HT-29 (cell line): Measurements from ENCODE around the gene ODAPH. TPM values are rescaled to one million over a fixed set of nuclear protein-coding genes. Genes with fewer than 3 reads are reported as not detected.

Experiments
- DNase-seq: peaks from one replicate; pipeline ENCODE4 v3.0.0-alpha.2; 2015; ENCODE audit warnings: low spot score
- total RNA-seq: library from RNA; depleted of rRNA; stranded (reverse); fragments of >200 nt; shearing (Covaris generic); gene quantifications from 2 replicates; pipeline ENCODE4 v1.2.3, GENCODE V29; 2014; rRNA removed

ODAPH gene
- total RNA-seq, 1 experiment from 2014 or later: not detected

DNA sequence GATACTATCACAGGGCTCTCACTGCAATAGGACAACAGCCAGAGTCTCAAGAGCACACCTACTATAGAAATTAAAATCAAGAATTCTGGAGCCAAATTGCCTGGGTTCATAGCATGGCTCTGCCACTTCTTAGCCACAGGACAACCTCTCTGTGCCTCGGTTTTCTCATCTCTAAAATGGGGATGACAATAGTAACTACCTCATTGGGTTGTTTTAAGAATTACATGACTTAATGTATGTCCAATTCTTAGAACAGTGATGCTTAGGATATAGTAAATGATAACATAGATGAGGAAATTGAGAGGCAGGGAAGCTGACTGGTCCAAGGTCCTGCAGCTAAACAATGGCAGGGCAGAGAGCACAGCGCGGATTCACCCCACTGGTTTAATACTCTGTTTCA lies 11.0 kb upstream of the ODAPH start:
- DNase-seq: no peak

DNA sequence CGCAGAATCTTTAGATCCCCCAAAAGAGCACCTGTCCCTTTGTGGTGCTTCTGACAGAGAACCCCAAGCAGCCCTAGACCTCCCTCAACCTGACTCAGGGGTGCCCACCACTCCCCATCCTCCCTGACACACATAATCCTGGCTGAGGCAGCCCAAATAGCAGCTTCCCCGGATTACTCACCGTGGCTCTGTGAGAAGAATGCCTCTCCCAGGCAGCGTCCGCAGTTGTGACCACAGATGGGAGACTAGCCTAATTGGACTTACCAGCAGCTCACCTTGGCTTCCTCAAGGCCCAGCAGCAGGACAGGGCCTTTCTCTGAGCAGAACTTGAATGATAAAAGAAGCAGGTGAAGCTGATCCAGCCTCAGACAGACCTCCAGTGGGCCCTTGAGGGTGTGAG lies 10.3 kb upstream of the ODAPH start:
- DNase-seq: no peak

DNA sequence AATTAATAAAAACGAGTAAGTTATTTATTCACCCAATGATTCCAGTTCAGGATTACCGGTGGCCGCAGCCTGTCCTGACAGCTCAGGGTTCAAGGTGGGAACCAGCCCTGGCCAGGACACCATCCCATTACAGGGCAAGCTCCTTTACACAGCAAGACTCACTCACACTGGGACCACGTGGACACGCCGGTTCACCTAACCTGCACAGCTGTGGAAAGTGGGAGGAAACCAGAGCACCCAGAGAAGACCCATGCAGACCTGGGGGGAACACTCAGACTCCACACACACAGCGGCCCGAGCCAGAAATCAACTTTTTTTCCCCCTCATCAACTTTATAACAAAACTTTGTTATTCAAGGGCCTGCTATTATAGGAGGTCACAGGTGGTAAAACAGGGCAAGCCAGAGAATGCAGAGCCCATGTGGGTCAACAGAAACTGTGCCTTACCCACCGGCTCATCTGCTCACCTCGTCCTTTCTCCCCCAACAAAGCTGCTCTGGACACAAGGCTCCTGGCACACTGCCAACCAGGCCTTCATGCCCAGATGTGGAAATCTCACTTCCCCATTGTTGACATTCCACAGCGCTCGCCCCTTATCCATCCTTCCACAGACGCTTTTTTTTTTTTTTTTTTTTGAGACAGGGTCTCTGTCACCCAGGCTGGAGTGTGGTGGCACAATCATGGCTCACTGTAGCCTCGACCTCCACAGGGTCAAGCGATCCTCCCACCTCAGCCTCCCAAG lies 8.0 kb upstream of the ODAPH start:
- peak; percentile 43 for DNase-seq

DNA sequence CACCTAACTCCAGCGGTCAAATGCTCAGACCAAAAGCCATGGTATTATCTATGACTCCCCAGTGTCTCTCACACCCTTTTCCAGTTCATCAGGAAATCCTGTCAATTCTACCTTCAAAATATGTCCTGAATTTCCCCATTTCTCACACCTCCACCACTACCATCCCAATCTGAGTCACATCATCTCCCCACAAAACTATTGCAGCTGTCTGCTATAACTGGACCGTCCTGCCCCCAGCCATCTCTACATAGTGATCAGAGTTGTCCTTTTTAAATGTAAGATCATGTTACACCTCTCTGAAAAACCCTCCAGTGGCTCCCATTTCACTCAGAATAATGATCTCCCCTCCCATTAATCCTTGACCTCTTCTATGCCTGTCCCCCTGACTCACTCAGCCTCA lies 6.8 kb upstream of the ODAPH start:
- DNase-seq: no peak

DNA sequence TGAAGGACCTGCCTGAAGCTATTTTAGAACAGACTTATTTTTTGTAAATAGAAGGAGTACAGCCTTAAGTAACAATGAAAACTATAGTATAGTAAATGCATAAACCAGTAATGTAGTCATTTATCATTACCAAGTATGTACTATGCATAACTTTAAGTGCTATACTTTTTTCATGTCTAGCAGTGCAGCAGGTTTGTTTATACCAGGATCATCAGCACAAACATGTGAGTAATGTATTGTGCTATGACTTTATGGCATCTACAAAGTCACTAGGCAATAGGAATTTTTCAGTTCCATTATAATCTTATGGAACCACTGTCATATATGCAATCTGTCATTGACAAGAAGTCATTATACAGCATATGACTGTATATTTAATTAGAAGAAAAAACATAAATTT lies 3.4 kb upstream of the ODAPH start:
- DNase-seq: no peak

DNA sequence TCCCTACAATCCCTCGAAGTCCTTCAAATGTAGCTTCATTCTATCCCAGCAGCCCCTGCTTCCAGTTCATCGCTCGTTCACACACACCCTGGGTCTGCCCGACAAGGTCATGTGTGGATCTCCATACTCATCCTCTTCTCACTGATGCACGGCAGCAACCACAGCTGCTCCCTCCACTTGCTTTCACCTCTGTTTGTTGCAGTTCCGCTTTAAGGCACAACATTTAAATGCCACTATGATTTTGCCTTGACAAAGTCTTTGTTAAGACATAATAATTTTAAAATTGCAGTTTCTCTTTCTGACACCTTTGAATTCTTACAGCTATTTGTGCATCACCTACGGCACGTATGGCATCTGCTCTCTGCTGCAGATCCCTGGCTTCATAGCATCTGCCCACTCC lies 1.8 kb downstream of the ODAPH start:
- DNase-seq: no peak

DNA sequence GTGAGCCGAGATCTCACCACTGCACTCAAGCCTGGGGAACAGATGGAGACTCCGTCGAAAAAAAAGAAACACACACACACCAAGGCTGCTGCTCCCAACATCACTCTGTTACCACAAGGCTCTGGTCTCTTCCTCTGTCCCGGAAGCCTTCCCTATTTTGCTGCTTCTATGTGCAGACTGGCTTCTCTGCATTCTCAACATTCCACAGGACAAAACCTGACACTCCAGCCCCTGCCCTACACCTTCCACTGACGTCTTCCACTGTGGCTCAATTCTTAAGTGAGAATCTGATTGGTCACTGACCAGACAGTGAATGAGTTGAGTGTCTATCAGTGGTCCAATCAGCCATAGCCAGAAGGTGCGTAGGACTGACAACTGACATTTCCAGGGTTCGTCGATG lies 5.9 kb downstream of the ODAPH start:
- peak; percentile 22 for DNase-seq

DNA sequence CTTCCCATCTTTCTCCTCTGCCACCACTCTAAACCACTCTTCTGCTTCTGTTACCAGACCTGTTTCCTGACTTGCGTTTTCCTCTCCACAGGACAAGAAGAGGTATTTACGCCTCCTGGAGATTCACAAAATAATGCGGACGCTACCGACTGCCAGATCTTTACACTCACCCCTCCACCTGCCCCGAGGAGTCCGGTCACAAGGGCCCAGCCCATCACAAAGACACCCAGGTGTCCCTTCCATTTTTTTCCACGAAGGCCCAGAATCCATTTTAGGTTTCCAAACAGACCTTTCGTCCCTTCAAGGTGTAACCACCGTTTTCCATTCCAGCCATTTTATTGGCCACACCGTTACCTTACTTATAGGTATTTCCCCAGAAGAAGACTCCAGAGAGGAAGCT lies 8.2 kb downstream of the ODAPH start:
- no peak for DNase-seq

DNA sequence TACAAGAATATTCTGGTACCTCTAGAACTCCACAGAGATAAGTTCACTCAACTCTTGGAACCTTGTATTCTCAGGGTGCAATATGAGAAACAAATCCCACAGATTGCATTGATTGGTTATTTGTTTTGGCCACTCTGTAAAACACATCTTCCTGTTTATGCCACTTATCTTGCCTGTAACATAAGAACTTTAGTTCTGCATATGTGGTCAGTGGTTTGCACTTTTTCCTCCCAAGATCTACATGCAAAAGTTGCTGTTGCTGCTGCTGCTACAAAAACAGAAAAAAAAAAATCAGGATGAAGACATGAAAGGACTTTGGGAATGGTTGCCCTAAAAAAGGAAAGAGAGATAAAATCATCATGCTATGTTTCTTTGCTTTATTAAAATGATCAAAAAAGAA lies 9.6 kb downstream of the ODAPH start:
- DNase-seq: no peak

DNA sequence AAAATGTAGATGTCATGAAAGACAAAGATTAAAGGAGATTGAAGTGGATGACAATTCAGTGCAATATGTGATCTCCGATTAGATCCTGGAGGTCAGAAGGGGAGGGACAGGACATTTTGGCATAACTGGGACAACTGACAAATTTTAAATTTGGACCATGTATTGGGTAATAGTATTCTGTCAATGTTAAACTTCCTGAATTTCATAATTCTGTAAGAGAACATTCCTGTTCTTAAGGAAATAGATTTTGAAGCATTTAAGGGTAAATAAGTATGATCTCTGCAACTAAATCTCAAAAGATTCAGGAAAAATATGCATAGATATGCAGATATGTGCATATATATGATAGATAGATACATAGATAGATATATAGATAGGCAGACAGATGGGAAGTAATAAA lies 11.0 kb downstream of the ODAPH start:
- DNase-seq: no peak

DNA sequence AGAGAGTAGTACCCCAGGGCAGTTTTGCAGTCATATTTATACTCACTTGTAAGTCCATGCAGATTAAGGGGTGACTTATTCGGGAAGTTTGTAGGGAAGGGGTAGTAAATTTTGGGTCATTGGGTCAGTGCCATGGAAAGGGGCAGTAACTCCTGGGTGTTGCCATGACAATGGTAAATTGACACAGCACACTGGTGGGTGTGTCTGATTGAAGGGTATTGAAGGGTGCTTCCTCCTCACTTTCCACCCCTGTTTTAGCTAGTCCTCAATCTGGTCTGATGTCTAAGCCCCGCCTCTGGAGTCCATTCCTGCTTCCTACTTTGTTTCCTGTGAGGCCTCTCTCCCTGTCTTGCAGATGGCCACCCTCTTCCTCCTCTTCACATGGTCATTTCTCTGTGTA lies 11.9 kb downstream of the ODAPH start:
- no peak for DNase-seq

DNA sequence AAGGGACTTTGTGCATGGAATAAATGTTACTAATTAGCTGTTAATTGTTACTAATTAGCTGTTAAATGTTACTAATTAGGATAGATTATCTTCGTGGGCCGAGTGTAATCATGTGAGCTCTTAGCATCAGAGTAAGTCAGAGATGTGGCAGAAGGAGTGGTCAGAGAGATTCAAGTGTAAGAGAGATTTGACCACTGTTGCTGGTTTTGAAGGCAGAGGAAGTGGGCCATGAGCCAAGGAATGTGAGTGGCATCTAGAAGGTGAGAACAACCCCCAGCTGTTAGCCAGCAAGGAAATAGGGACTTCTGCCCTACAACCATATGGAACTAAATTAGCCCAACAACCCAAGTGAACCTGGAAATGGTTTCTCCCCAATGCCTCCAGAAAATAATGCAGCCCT lies 28.2 kb downstream of the ODAPH start:
- no peak for DNase-seq

DNA sequence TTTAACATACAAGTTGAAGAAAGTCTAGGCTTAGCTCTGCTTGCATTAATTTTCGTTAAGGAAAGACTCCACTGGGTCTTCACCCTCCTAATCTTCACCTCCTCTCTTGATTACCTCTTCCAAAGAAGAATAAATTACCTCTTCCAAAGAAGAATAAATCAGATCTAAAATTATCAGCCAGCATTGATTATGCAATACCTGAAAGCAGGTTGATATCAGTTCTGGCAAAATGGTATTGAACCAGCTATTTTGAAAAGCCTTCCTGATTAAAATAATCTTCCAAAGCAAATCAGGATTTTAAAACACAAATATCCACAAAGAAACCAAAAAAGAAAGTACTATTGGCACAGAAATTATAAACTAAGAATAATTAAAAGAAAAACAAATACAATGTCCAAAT lies 37.5 kb downstream of the ODAPH start:
- DNase-seq: no peak

DNA sequence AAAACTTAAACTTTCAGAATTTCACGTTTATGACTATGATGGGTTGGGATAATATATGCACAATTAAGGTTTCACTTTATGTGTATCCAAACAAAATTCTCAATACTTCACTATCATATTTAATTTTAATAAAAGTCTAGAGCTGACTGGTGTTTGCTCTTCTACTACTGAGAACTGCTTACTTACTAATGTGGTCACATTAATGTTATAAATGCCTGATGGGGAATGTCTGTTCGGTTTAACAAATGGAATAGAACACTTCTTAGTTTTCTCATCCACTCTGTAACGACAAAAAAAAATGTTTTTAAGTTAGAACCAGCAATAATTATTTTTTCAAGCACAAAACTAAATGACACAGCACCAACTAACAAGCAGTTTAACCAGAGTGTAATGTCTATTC lies 40.2 kb downstream of the ODAPH start:
- no peak for DNase-seq

DNA sequence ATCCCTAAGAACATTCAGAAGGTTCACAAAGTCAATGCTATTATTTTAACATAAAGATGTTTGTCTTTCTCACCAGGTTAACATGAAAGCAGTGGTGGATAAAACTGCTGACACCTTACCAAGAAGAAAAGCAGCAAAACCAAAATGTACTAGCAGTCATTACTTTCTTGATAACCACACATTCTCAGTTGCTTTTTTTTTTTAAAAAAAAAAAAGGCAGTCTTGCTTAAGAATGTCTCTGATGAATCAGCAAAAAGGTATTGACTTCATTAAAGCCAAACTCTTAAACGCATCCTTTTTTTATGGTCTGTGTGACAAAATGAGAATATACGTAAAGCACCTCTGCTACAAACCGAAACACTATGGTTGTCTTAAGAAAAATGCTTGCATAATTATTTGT lies 42.5 kb downstream of the ODAPH start:
- DNase-seq: no peak

DNA sequence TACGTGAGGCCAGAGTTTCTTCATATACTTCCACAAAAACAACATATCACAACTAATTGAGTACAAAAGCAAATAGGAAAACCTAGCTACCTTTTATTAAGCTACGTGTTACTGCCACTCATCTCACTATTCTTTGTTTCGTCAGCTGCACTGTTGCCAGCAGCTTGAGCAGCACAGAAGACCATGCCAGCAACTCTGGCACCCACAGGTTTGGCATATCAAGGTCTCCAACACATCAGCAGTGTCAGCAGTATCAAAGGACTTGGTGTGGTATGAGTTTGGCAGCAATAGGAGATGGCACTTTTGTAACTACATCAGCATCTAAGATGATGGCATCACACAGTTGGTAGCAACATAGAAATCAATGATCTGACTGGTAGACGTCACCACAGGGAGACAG lies 43.8 kb downstream of the ODAPH start:
- no peak for DNase-seq

DNA sequence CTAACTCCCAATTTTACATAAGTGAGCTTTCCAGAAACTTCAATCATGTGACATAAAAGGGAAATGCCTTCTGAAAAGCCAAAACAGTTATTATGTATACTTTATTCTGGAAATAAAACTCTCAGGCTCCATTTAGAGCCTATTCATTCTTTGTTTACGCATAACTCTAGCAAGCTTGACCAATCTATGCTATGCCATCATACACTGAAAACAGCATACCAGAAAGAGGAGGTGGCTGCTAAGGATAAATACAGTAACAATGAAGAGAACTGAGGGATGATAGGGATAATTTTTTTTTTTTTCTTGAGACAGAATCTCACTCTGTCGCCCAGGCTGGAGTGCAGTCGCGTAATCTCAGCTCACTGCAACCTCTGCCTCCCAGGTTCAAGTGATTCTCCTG lies 50.1 kb downstream of the ODAPH start:
- no peak for DNase-seq

DNA sequence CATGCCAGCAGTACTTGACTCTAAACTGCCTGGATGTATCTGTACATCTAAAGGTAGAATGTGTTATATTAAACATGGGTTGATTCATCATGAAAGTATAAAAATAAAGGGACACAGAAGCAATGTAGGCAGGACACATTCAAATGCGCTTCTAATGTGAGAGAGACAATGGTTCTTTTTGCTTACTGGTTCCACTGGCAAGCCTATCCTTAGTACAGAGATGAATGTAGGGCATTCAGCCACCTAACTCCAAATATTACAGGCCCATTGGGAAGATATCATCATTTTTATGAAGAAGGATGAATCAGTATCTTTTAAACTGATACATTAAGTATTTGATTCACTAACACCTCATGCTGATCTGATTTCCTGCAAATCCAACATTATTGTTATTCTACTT lies 56.4 kb downstream of the ODAPH start:
- no peak for DNase-seq

Other genes with a start within 250 kb of the ODAPH start
- 6.2 and 10.8 TPM in 2 replicates for gene RCHY1, start 41.7 kb upstream of the ODAPH start, total RNA-seq
- gene THAP6, start 41.6 kb upstream of the ODAPH start, total RNA-seq: 4.8 and 5.4 TPM in 2 replicates
- not detected in 2 replicates for gene CDKL2, start 74.5 kb downstream of the ODAPH start, total RNA-seq
- gene G3BP2, start 117.3 kb downstream of the ODAPH start, total RNA-seq: 54.0 and 59.4 TPM in 2 replicates
- gene USO1, start 168.5 kb downstream of the ODAPH start, total RNA-seq: 23.4 and 24.5 TPM in 2 replicates